Measurements from ENCODE around the gene CEP112. TPM values are rescaled to one million over a fixed set of nuclear protein-coding genes. Genes with fewer than 3 reads are reported as not detected.

Gene CEP112
- total and polyA plus RNA-seq, 2 of the 13 experiments (the other 11 are each of a cell fraction or from before 2014, with no cell fraction given), result 1.2 to 3.4 TPM

GRCh38 chr17:65630502-65630901 is 561.4 kb downstream of the CEP112 start:
- in situ Hi-C loops (cut with HindIII; ENCODE audit: extremely low pct_ligation_motif_present, low pct_unique_long_range_greater_than_20kb) (no loop called here), intact Hi-C loops (cut with micrococcal nuclease; ENCODE audit: unreplicated experiment) (loop anchor here (5.0 kb wide), 1 partner anchor 162 kb away; no protein-coding TSS in a partner anchor)
- H3K4me1 ChIP-seq (ENCODE audit: insufficient read depth, low read length), result peaks cover 58% of the 10 kb centered on the region
- CTCF ChIA-PET (ENCODE audit: low intra/inter-chr PET ratio, low total read pairs), result no interaction called here
- no peak for DNase-seq (ENCODE audit: low spot score)
- H3K9me3 ChIP-seq (ENCODE audit: low read length), result no peaks in the 10 kb centered on the region
- POLR2A ChIA-PET, result interaction anchor here (0.8 kb wide), 1 partner anchor 42 kb away, joined by 3 read pairs; no protein-coding TSS in a partner anchor
- ATAC-seq, result no peak
- no peak overlapping the region for H3K4me3 ChIP-seq (replicated peaks in 1 of 3; ENCODE audit: insufficient read depth in 1 of 3, low read depth in 2 of 3, low read length in 3 of 3)
- no peaks in the 10 kb centered on the region for H3K27me3 ChIP-seq (ENCODE audit: control insufficient read depth in 1 of 2, insufficient read depth in 2 of 2, low read length in 2 of 2)
- H3K4me2 ChIP-seq (ENCODE audit: low read depth, low read length), result no peak overlapping the region
- no peaks in the 10 kb centered on the region for H3K79me2 ChIP-seq (ENCODE audit: insufficient read depth, low read length)
- H2AFZ ChIP-seq (ENCODE audit: low read length), result no peak overlapping the region
- H3K36me3 ChIP-seq (replicated peaks in 1 of 2; ENCODE audit: control insufficient read depth in 1 of 2, insufficient read depth in 2 of 2, low read length in 2 of 2), result no peaks in the 10 kb centered on the region
- H3K27ac ChIP-seq (ENCODE audit: extremely low read length, insufficient read depth, low read length), result no peak overlapping the region
- BruUV-seq (replicated peaks), result no TSS peak
- FAIRE-seq, result no peak
- WGBS (ENCODE audit: low lambda C conversion rate), result 86% methylated on average over 2 of the region's 2 CpGs
- H4K20me1 ChIP-seq (ENCODE audit: insufficient read depth, low read length), result no peaks in the 10 kb centered on the region
- H3K9ac ChIP-seq (ENCODE audit: insufficient read depth, low read depth, low read length), result no peak overlapping the region
- TF ChIP-seq DMTF1 (CRISPR knock-in tag; IDR thresholded peaks at IDR 0.05), result no peak
- no peak for TF ChIP-seq THAP9 (CRISPR knock-in tag; IDR thresholded peaks at IDR 0.05; ENCODE audit: borderline replicate concordance)
- no peak for TF ChIP-seq ZBED4 (CRISPR knock-in tag; IDR thresholded peaks at IDR 0.05; ENCODE audit: borderline replicate concordance)
- no peak for TF ChIP-seq ZNF230 (CRISPR knock-in tag; IDR thresholded peaks at IDR 0.05)
- TF ChIP-seq ZBTB37 (CRISPR knock-in tag; IDR thresholded peaks at IDR 0.05), result no peak
- no peak for TF ChIP-seq E2F1 (CRISPR knock-in tag; IDR thresholded peaks at IDR 0.05)
- no peak for TF ChIP-seq ZNF513 (CRISPR knock-in tag; conservative IDR thresholded peaks at IDR 0.05)
- no peak for TF ChIP-seq TBL1XR1 (IDR thresholded peaks at IDR 0.05; ENCODE audit: borderline replicate concordance, low read length, partially characterized antibody)

Measured in HepG2 (cell line).